Measurements from ENCODE around the gene ATF6.

Gene ATF6

GRCh38 chr1:161972828-161973227 lies 206.7 kb downstream of the ATF6 start:
- no peak for DNase-seq (ENCODE audit: low spot score)

- no peak for DNase-seq (ENCODE audit: low spot score)
These were observed 208.1 kb downstream of the ATF6 start for GRCh38 chr1:161973924-161974845.

- no peak for DNase-seq (ENCODE audit: low spot score)
These were observed 212.1 kb downstream of the ATF6 start for GRCh38 chr1:161978011-161978790.

- no peak for DNase-seq (ENCODE audit: low spot score)
These were observed 215.0 kb downstream of the ATF6 start for GRCh38 chr1:161981126-161981525.

GRCh38 chr1:161981735-161982506 lies 215.8 kb downstream of the ATF6 start:
- no peak for DNase-seq (ENCODE audit: low spot score)

- DNase-seq (ENCODE audit: low spot score) = no peak
These were observed 216.4 kb downstream of the ATF6 start for GRCh38 chr1:161982507-161982895.

- no peak for DNase-seq (ENCODE audit: low spot score)
These were observed 216.8 kb downstream of the ATF6 start for GRCh38 chr1:161982917-161983316.

GRCh38 chr1:161983725-161984124 lies 217.6 kb downstream of the ATF6 start:
- no peak for DNase-seq (ENCODE audit: low spot score)

- DNase-seq (ENCODE audit: low spot score) = no peak
These were observed 219.2 kb downstream of the ATF6 start for GRCh38 chr1:161985301-161985822.

- no peak for DNase-seq (ENCODE audit: low spot score)
These were observed 220.2 kb downstream of the ATF6 start for GRCh38 chr1:161986328-161986727.

- DNase-seq (ENCODE audit: low spot score) = no peak
These were observed 221.2 kb downstream of the ATF6 start for GRCh38 chr1:161987303-161987702.

GRCh38 chr1:161987872-161988271 lies 221.8 kb downstream of the ATF6 start:
- DNase-seq (ENCODE audit: low spot score) = no peak

- DNase-seq (ENCODE audit: low spot score) = no peak
These were observed 222.3 kb downstream of the ATF6 start for GRCh38 chr1:161988413-161988812.

- no peak for DNase-seq (ENCODE audit: low spot score)
These were observed 223.0 kb downstream of the ATF6 start for GRCh38 chr1:161989108-161989507.

GRCh38 chr1:161989786-161990185 lies 223.7 kb downstream of the ATF6 start:
- no peak for DNase-seq (ENCODE audit: low spot score)

- no peak for DNase-seq (ENCODE audit: low spot score)
These were observed 227.5 kb downstream of the ATF6 start for GRCh38 chr1:161993576-161993975.

GRCh38 chr1:161994175-161994668 lies 228.1 kb downstream of the ATF6 start:
- no peak for DNase-seq (ENCODE audit: low spot score)

- no peak for DNase-seq (ENCODE audit: low spot score)
These were observed 231.0 kb downstream of the ATF6 start for GRCh38 chr1:161997152-161997551.

- no peak for DNase-seq (ENCODE audit: low spot score)
These were observed 232.7 kb downstream of the ATF6 start for GRCh38 chr1:161998811-161999210.

GRCh38 chr1:161999301-162000052 lies 233.4 kb downstream of the ATF6 start:
- no peak for DNase-seq (ENCODE audit: low spot score)

GRCh38 chr1:162000053-162000420 lies 233.9 kb downstream of the ATF6 start:
- DNase-seq (ENCODE audit: low spot score) = no peak

Measured in LoVo (cell line).